Activated T-cell treated with anti-CD3 and anti-CD28 coated beads, Interleukin-2, amount 50 U/mL, for 4 hours (primary cell): Measurements from ENCODE around the gene NPS. TPM values are rescaled to one million over a fixed set of nuclear protein-coding genes. Genes with fewer than 3 reads are reported as not detected.

Source experiments
- ATAC-seq, 2 donors: fragments of 200-7000 bp; cut with Tn5 transposase; one replicate each; pipeline ENCODE4 v1.10.0; 2021
- DNase-seq: peaks from one replicate; pipeline ENCODE4 v3.0.0-alpha.2; 2020
- H3K27me3 Mint-ChIP-seq: one replicate; pipeline ENCODE4 v1.8.0; 2021; ENCODE audit warnings: low read depth, mixed read lengths
- H3K36me3 Mint-ChIP-seq: one replicate; pipeline ENCODE4 v1.8.0; 2022; ENCODE audit warnings: mixed read lengths; ENCODE audit not compliant: insufficient read depth
- H3K4me1 Mint-ChIP-seq: one replicate; pipeline ENCODE4 v1.8.0; 2021; ENCODE audit warnings: low read depth, mixed read lengths
- H3K4me3 Mint-ChIP-seq: one replicate; pipeline ENCODE4 v1.8.0; 2021; ENCODE audit warnings: mild to moderate bottlenecking, moderate library complexity, mixed read lengths
- H3K9me3 Mint-ChIP-seq: one replicate; pipeline ENCODE4 v1.8.0; 2021; ENCODE audit warnings: mixed read lengths
- total RNA-seq, 3 donors: library from RNA; stranded (reverse); gene quantifications; one replicate each; pipeline ENCODE4 v1.2.1, GENCODE V29; 2021

The NPS gene, protein sequence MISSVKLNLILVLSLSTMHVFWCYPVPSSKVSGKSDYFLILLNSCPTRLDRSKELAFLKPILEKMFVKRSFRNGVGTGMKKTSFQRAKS
- total RNA-seq: not detected

DNA sequence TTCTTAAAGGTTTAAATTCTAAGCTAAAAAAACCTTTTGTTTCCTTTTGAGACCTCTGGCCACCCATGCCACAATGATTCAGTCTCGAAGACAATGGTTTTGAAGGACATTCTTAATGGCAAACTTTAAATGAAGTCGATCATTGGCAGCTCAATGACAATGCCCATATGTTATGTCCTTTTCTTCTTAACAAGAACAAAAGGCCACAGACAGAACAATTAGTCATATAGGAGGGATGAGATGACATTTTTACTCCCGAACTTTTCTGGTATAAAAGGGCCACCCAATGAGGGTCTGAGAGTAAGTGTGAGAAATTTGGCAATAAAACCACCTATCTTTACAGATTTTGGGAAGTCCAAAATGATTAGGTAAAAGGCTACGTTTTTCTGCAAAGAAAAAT lies at the start of gene NPS:
TSS of gene NPS (plus strand) at position 301 of the 400 bp plus-strand sequence. CDS start at position 361, 60 bp downstream.
- ATAC-seq: no peak

DNA sequence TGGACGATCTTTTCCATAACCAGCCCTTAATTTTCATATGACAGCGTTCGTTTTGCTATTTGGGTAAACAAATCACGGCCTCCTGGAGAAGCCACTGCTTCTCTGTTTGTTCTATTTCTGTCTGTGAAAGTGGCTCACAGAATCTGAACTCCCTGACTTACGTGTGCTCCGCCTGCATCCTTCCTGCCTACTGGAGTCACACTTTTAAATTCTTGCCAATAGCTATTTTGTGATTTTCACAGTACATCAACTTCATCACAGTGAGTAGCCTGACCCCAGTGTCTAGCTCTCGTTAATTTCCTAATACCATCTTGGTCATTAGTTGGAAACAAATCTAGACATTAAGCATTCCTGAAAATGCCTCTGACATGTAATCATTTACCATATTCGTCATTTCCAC lies 49.0 kb upstream of the NPS start:
- ATAC-seq: no peak
- DNase-seq: no peak
- Mint-ChIP-seq H3K4me3 (no peak overlapping the region), H3K9me3 (no peaks in the 10 kb centered on the region), H3K36me3 (no peaks in the 10 kb centered on the region), H3K27me3 (peaks cover 7% of the 10 kb centered on the region), H3K4me1 (no peaks in the 10 kb centered on the region)

More for the DNA sequence above, at the start of gene NPS:
- no peaks in the 10 kb centered on the region for H3K4me1 Mint-ChIP-seq
- H3K4me3 Mint-ChIP-seq: no peak within 1 kb of the TSS
- no peak for DNase-seq
- peaks cover 6% of the 10 kb centered on the region for H3K27me3 Mint-ChIP-seq
- no peaks in the 10 kb centered on the region for H3K36me3 Mint-ChIP-seq
- H3K9me3 Mint-ChIP-seq: peaks cover 14% of the 10 kb centered on the region

DNA sequence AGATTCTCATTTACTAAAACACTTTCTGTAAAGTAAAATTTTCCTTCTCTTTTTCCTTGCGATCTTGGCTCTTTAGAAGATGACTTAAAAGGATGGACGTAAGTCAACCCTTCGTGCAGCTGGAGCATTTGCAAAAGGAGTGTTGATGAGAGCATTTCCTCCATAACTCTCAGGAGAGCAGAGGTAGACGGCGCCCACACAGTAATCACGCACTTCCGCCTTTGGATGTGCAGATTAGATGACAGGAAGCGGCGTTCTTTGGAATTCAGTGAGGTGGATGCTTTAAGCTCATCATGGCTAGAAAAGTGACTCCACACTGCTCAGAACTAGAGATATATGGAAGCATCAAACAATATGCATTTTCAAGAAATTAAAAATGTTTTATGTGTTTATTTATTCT lies 43.0 kb upstream of the NPS start:
- Mint-ChIP-seq H3K27me3 (peaks cover 2% of the 10 kb centered on the region), H3K4me3 (no peak overlapping the region), H3K4me1 (no peaks in the 10 kb centered on the region), H3K36me3 (no peaks in the 10 kb centered on the region), H3K9me3 (no peaks in the 10 kb centered on the region)
- DNase-seq: no peak
- ATAC-seq: no peak

DNA sequence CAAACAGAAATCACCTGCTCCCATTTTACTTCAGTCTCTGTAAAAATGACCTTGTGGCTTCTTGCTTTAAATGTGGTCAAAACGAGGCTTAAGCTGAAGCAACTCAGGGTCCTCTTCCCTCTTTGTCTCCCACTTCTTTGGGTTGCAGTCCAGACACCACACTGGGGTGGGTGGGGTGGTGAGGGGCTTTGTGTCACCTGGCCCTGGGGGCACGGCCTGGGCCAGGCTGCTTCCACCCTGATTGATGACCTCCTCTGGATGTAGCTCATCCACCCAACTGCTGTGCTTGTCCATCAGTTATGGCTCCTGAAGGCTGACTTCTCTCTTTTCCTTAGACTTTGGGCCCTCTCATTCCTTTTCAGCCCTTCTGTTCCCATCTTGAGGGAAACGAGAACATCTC lies 26.8 kb upstream of the NPS start:
- Mint-ChIP-seq H3K27me3 (no peaks in the 10 kb centered on the region), H3K4me1 (no peaks in the 10 kb centered on the region), H3K36me3 (no peaks in the 10 kb centered on the region), H3K9me3 (no peaks in the 10 kb centered on the region), H3K4me3 (no peak overlapping the region)
- ATAC-seq (no peak), DNase-seq (no peak)

DNA sequence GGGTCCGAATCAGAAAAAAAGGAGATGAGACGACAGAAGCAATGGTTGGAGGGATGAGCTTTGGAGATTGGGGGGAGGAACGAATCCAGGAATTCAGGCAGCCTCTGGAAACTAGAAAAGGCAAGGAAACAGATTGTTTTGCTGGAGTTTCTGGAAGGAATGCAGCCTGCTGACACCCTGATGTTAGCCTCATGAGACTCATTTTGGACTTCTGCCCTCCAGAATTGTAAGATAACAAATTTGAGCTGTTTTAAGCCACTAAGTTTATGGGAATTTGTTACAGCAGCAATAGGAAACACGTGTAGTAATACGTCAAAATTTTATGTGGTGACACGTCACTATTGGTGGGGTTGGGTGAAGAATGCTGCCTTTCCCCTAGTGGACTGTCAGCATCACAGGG lies 25.6 kb upstream of the NPS start:
- no peaks in the 10 kb centered on the region for H3K9me3 Mint-ChIP-seq
- H3K27me3 Mint-ChIP-seq: no peaks in the 10 kb centered on the region
- ATAC-seq: no peak

DNA sequence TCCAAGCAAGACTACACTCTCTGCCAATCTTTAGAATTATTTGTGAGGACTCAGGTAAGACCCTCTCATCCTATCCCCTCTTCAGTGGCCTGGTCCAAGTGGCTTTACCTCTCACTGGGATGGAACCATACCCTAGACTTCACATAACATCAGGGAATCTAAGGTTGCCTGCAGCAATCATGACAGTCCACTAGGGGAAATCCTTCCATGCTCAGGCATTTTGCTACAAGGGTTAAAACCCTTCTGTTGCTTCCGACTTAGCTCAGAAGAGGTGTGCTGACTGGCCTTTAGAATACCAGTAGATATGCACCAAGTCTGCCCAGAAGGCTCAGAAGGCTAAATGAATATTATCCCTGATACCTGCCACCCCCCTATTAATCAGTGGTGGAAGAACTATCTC lies 24.9 kb upstream of the NPS start:
- Mint-ChIP-seq H3K4me1 (no peaks in the 10 kb centered on the region), H3K4me3 (no peak overlapping the region), H3K27me3 (no peaks in the 10 kb centered on the region), H3K36me3 (no peaks in the 10 kb centered on the region), H3K9me3 (no peaks in the 10 kb centered on the region)
- ATAC-seq (no peak), DNase-seq (no peak)

More for the DNA sequence above, 25.6 kb upstream of the NPS start:
- Mint-ChIP-seq H3K4me1 (no peaks in the 10 kb centered on the region), H3K36me3 (no peaks in the 10 kb centered on the region), H3K4me3 (no peak overlapping the region)
- no peak for DNase-seq

DNA sequence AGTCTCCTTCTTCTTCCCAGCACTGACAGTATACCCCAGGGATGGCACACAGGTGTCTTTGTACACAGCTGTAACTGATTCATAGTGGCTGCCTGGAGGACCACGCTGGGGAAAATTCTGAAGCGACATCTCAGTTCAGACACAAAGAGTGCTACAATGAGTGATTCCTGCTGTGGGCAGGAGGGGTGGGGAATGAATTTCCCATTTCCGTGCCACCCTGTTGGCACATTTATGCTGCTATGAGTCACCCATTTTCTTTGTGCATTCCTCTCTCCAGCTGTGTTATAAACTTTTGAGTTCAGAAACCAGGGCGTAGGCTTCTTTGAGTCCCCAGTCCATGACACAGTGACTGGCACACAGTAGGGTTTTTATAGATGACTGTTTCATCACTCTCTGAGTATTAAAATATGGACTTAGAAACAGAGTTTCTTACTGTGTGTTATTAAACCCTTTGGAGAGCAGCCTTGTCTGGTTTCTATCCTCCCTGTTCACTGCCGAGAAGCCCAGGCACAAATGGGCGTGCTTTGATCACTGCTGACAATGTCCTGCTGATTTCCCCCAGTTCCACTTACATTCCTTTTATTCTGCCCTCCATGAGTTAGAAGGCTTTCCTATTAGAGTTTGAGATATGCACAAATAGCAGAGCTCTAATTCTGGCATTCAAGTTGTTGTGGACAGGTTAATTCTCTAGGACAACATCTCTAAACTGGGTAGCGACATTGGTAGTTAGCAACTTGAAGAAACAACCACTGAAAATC lies 24.0 kb upstream of the NPS start:
- ATAC-seq (no peak), DNase-seq (no peak)
- H3K36me3 Mint-ChIP-seq: no peaks in the 10 kb centered on the region
- H3K4me3 Mint-ChIP-seq: no peak overlapping the region
- H3K4me1 Mint-ChIP-seq: no peaks in the 10 kb centered on the region
- no peaks in the 10 kb centered on the region for H3K9me3 Mint-ChIP-seq
- H3K27me3 Mint-ChIP-seq: no peaks in the 10 kb centered on the region

DNA sequence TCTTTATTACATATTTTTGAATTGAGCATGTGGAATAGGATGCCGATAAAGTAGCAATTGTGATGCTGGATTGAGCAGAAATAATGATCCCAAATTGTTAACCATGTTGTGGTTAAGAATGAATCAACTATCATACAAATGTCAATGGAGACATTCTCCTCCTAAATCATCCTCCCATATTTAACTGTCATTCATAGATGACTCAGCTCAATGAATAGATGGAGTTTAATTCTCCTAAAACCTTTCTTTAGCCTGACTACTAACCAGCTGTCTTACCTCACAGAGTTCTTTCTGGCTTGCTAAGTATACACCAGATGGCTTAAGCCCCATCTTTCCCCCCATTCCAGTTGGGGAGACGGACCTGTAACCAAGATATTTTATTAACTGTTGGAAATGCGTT lies 23.4 kb upstream of the NPS start:
- no peaks in the 10 kb centered on the region for H3K4me1 Mint-ChIP-seq
- ATAC-seq: no peak
- H3K27me3 Mint-ChIP-seq: no peaks in the 10 kb centered on the region

DNA sequence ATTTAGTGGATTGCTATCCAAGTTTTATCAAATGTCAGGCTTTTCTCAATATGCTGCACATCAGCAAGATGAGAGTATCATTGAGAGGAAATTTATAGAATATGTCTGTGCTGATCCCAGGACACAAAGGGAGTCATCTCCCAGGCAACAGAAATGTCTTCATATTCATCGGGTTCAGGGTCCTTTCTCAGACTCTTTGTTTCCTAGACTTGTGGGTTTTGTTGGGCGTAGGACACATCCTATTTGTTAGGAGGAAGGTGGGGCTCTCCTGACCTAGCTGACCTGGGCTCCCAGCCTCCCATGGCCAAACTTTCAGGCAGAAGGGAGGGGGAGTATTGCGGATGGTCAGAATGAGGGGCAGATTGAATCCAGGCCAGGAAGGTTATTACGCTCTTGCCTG lies 22.9 kb upstream of the NPS start:
- H3K36me3 Mint-ChIP-seq: no peaks in the 10 kb centered on the region
- H3K9me3 Mint-ChIP-seq: no peaks in the 10 kb centered on the region
- no peak for DNase-seq
- no peaks in the 10 kb centered on the region for H3K27me3 Mint-ChIP-seq
- no peaks in the 10 kb centered on the region for H3K4me1 Mint-ChIP-seq
- H3K4me3 Mint-ChIP-seq: no peak overlapping the region
- ATAC-seq: no peak

More for the DNA sequence above, 23.4 kb upstream of the NPS start:
- Mint-ChIP-seq H3K4me3 (no peak overlapping the region), H3K9me3 (no peaks in the 10 kb centered on the region), H3K36me3 (no peaks in the 10 kb centered on the region)
- no peak for DNase-seq

DNA sequence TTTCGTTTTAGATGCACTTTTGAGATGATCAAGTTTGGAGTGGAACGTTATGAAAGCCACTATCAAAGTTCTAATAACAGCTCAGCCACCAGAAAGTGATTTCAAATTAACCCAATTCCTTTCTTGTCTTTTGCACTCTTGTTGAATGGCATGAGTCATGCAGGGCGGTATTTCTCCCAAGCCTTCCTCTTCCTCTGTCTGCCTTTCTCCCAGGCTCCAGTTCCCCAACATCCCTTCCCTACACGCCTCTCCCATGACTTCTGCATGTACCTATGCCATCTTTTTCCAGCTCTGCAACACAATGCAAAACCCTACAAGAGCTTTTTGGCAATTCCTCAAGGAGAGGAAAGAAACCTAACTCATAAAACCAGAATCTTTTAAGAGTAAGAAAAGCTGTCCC lies 21.8 kb upstream of the NPS start:
- Mint-ChIP-seq H3K4me3 (no peak overlapping the region), H3K27me3 (peaks cover under 1% of the 10 kb centered on the region), H3K9me3 (no peaks in the 10 kb centered on the region), H3K4me1 (no peaks in the 10 kb centered on the region), H3K36me3 (no peaks in the 10 kb centered on the region)
- no peak for ATAC-seq
- DNase-seq: no peak

DNA sequence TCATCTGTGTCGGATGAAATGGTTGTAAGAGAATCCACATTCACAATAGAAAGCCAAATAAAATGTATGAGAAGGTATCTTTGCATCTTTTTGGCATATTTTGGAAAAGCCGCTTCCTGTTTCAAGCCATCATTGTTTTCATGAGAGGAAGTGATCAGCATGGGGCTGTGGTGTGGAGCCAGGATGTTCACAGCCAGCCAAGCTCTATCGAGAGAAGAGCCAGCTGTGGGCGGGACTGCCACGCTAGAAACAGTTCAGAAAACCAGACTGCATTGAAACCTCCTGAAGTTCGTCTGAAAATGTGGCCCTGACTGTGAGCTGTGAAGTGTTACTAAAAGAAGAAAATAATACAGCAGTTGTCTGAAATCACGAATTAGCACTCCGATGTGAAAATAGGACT lies 21.2 kb upstream of the NPS start:
- DNase-seq: no peak

DNA sequence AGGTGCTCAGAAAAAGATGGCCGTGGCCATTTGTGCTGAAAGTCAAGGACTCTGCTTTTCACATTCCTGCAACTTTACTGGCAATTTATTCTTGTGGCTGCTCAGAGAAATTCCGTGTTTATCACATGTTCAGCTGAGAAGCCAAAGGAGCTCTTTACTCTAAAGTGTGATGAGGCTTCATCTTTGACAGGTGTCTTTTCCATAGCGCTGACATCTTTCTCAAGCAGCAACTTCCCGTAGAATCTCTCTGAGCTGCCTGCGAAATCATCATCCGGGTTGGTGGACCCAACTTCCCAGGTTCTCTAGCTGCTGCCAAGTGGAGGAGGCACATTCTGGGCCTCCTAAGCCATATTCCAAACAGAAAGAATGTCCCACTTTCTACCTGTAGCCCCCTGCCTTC lies 16.9 kb upstream of the NPS start:
- H3K4me1 Mint-ChIP-seq: no peaks in the 10 kb centered on the region
- DNase-seq (no peak), ATAC-seq (no peak)
- H3K36me3 Mint-ChIP-seq: no peaks in the 10 kb centered on the region
- H3K27me3 Mint-ChIP-seq: peaks cover 5% of the 10 kb centered on the region
- H3K4me3 Mint-ChIP-seq: no peak overlapping the region
- H3K9me3 Mint-ChIP-seq: no peaks in the 10 kb centered on the region

More for the DNA sequence above, 21.2 kb upstream of the NPS start:
- ATAC-seq: no peak
- Mint-ChIP-seq H3K36me3 (no peaks in the 10 kb centered on the region), H3K4me1 (no peaks in the 10 kb centered on the region), H3K27me3 (peaks cover 3% of the 10 kb centered on the region), H3K4me3 (no peak overlapping the region), H3K9me3 (no peaks in the 10 kb centered on the region)

DNA sequence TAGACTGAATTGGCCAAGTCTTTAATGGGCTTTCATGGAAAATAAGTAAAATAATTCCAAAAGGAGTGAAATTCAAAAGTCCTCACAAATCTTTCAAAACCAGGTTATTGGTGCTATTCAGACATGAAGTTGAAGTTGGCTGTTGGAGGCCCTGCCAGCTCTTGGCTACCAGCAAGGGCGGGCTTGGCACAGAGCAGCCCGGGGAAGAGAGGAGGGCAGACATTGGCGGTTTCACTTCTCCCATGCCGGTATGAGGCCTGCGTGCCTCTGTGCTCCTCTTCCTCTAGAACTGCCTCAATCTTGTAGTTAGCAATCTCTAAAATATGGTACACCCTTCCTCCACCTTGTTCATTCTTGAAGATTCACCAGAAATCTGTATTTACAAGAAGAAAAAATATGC lies 16.4 kb upstream of the NPS start:
- Mint-ChIP-seq H3K4me1 (no peaks in the 10 kb centered on the region), H3K4me3 (no peak overlapping the region), H3K27me3 (peaks cover 5% of the 10 kb centered on the region), H3K36me3 (no peaks in the 10 kb centered on the region), H3K9me3 (no peaks in the 10 kb centered on the region)
- DNase-seq (no peak), ATAC-seq (no peak)

DNA sequence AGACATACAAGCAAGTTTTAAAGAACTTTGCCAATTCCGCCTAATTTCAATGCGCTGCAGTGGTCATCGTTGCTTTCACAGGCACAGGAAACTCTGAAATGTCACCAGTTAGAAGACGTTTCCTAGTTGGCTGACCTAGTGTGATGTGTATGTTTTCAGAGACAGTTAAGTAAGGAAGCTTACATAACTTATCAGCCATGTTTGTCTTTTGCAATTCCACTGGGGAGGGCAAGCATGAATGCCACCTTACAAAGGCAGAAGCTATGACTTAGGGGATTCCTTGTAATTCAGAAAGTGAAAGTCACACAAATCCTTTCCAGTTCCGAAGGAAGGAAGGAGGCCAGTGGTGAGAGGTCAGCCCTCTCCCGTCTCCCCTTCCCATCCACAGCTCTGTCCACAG lies 15.0 kb upstream of the NPS start:
- Mint-ChIP-seq H3K27me3 (peaks cover 5% of the 10 kb centered on the region), H3K36me3 (no peaks in the 10 kb centered on the region)
- ATAC-seq: no peak

DNA sequence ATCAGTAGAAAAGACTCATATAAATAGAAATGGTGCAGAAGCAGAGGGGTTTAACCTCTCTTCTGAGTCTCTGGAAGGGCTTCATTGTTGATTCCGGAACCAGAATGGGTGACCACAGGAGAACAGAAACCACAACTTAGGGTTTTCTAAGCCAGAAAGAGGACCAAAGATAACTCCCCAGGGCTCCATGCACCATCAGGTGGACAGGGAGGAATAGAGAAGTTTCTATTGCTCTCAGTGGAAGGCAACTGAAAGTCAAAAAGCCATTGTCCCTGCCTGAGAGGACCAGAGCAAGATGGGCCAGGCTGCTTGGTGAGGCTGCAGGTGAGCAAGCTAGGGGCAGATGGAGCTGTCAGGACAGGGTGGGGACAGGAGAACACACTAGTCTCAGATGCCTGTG lies 14.6 kb upstream of the NPS start:
- Mint-ChIP-seq H3K36me3 (no peaks in the 10 kb centered on the region), H3K9me3 (no peaks in the 10 kb centered on the region), H3K27me3 (peaks cover 5% of the 10 kb centered on the region), H3K4me3 (no peak overlapping the region), H3K4me1 (no peaks in the 10 kb centered on the region)
- DNase-seq (no peak), ATAC-seq (no peak)

More for the DNA sequence above, 15.0 kb upstream of the NPS start:
- Mint-ChIP-seq H3K4me1 (no peaks in the 10 kb centered on the region), H3K4me3 (no peak overlapping the region), H3K9me3 (no peaks in the 10 kb centered on the region)
- no peak for DNase-seq
